Uterus (tissue), 4 donors: Measurements from ENCODE around the gene INF2. TPM values are rescaled to one million over a fixed set of nuclear protein-coding genes. Genes with fewer than 3 reads are reported as not detected.

ENCODE experiments used
- DNase-seq, 2 donors: peaks; one replicate each; pipeline ENCODE4 v3.0.0-alpha.2; 2019 to 2020
- H3K27ac ChIP-seq, 2 donors: fragments of 200-600 bp; sonication (generic); 1 replicate in 1 of 2; 2 replicates in 1 of 2; pipeline ENCODE4 v1.5.1; 2016 to 2018
- H3K27me3 ChIP-seq, 2 donors: fragments of 200-600 bp; sonication (generic); one replicate each; pipeline ENCODE4 v1.5.1; 2018 to 2019; ENCODE audit warnings: control low read depth in 1 of 2
- H3K36me3 ChIP-seq, 2 donors: fragments of 200-600 bp; sonication (generic); one replicate each; pipeline ENCODE4 v1.5.1; 2019; ENCODE audit warnings: control low read depth in 1 of 2
- H3K4me1 ChIP-seq, 2 donors: fragments of 200-600 bp; sonication (generic); one replicate each; pipeline ENCODE4 v1.5.1; 2018 to 2019; ENCODE audit warnings: control low read depth in 1 of 2
- H3K4me3 ChIP-seq, 2 donors: fragments of 200-600 bp; sonication (generic); 1 replicate in 1 of 2; 2 replicates in 1 of 2; pipeline ENCODE4 v1.5.1; 2018 to 2019; ENCODE audit warnings: mild to moderate bottlenecking in 1 of 2
- H3K9me3 ChIP-seq, 2 donors: fragments of 200-600 bp; sonication (generic); one replicate each; pipeline ENCODE4 v1.5.1; 2019; ENCODE audit warnings: control low read depth in 1 of 2
- CTCF ChIP-seq, 4 experiments: fragments of 200-600 bp in 2 of 4; fragments of 450-650 bp in 2 of 4; sonication (generic) in 2 of 4; IDR thresholded peaks; one replicate each; pipeline ENCODE4 v1.5.1; 2016 to 2019; ENCODE audit warnings: antibody characterized with exemption in 4 of 4, mild to moderate bottlenecking in 2 of 4, moderate library complexity in 1 of 4
- POLR2A ChIP-seq, 2 donors: fragments of 450-650 bp; IDR thresholded peaks; one replicate each; pipeline ENCODE4 v1.6.1; 2016; ENCODE audit warnings: antibody characterized with exemption in 2 of 2, mild to moderate bottlenecking in 1 of 2, moderate library complexity in 1 of 2
- intact Hi-C: fragments of 100-400 bp; cut with DNase I; formaldehyde crosslinking; loops from one replicate; pipeline ENCODE4 v1.15.1; 2023; ENCODE audit warnings: low total_unique reads
- total RNA-seq, 4 donors: library from RNA; depleted of rRNA in 3 of 4; stranded (reverse); fragments of >200 nt in 3 of 4; gene quantifications; one replicate each; pipeline versions ENCODE4 v1.1.0 to v1.2.4, GENCODE V29; 2014 to 2023
- donor health status: DM: yes; HTN: yes; CAD: no.

The INF2 gene
- total RNA-seq, 4 donors from 2014 or later: 13.5 to 79.4 (median 44.6) TPM

GRCh38 chr14:104767634-104767918 lies 78.2 kb downstream of the INF2 start:
- H3K9me3 ChIP-seq: no peaks in the 10 kb centered on the region
- DNase-seq: no peak
- no peak for TF ChIP-seq POLR2A (IDR thresholded peaks at IDR 0.05)
- TF ChIP-seq CTCF (IDR thresholded peaks at IDR 0.05): no peak
- H3K4me3 ChIP-seq: no peak overlapping the region
- intact Hi-C loops: no loop called here
- peaks cover 0 to 8% of the 10 kb centered on the region in 2 donors for H3K4me1 ChIP-seq
- H3K27me3 ChIP-seq: no peaks in the 10 kb centered on the region
- no peaks in the 10 kb centered on the region for H3K36me3 ChIP-seq
- H3K27ac ChIP-seq: no peak overlapping the region

GRCh38 chr14:104768437-104769323 lies 79.3 kb downstream of the INF2 start:
- H3K4me3 ChIP-seq: no peak overlapping the region
- TF ChIP-seq POLR2A (IDR thresholded peaks at IDR 0.05) (no peak), CTCF (IDR thresholded peaks at IDR 0.05) (peak; percentile 92 to 95 (median 92))
- peak overlapping the region; percentile 4 to 62 for H3K27ac ChIP-seq
- H3K4me1 ChIP-seq: peaks cover 0 to 8% of the 10 kb centered on the region in 2 donors
- H3K36me3 ChIP-seq: no peaks in the 10 kb centered on the region
- intact Hi-C loops: no loop called here
- peak; percentile 89 to 92 for DNase-seq
- no peaks in the 10 kb centered on the region for H3K9me3 ChIP-seq
- H3K27me3 ChIP-seq: no peaks in the 10 kb centered on the region

- peak overlapping the region; percentile 29 to 62 for H3K27ac ChIP-seq
- DNase-seq: no peak
- intact Hi-C loops: loop anchor here (5.0 kb wide), 1 partner anchor 58 kb away; no protein-coding TSS in a partner anchor
Observed at GRCh38 chr14:104769324-104770071, 80.1 kb downstream of the INF2 start.

GRCh38 chr14:104770072-104770579 lies 80.7 kb downstream of the INF2 start:
- Histone ChIP-seq H3K27me3 (no peaks in the 10 kb centered on the region), H3K27ac (peak overlapping the region; percentile 19 to 29), H3K4me3 (no peak overlapping the region), H3K4me1 (peaks cover 0 to 8% of the 10 kb centered on the region in 2 donors), H3K36me3 (no peaks in the 10 kb centered on the region), H3K9me3 (no peaks in the 10 kb centered on the region)
- intact Hi-C loops: loop anchor here (5.0 kb wide), 1 partner anchor 57 kb away; no protein-coding TSS in a partner anchor
- no peak for DNase-seq
- TF ChIP-seq POLR2A (IDR thresholded peaks at IDR 0.05): no peak

More at GRCh38 chr14:104769324-104770071, 80.1 kb downstream of the INF2 start:
- peaks cover 0 to 8% of the 10 kb centered on the region in 2 donors for H3K4me1 ChIP-seq
- no peak for TF ChIP-seq CTCF (IDR thresholded peaks at IDR 0.05)
- no peak for TF ChIP-seq POLR2A (IDR thresholded peaks at IDR 0.05)
- H3K27me3 ChIP-seq: no peaks in the 10 kb centered on the region
- H3K36me3 ChIP-seq: no peaks in the 10 kb centered on the region
- no peak overlapping the region for H3K4me3 ChIP-seq
- H3K9me3 ChIP-seq: no peaks in the 10 kb centered on the region

- no peak overlapping the region for H3K4me3 ChIP-seq
- no peaks in the 10 kb centered on the region for H3K9me3 ChIP-seq
- H3K4me1 ChIP-seq: peaks cover 0 to 8% of the 10 kb centered on the region in 2 donors
- intact Hi-C loops: loop anchor here (5.0 kb wide), 1 partner anchor 56 kb away; no protein-coding TSS in a partner anchor
- DNase-seq: no peak
- TF ChIP-seq POLR2A (IDR thresholded peaks at IDR 0.05) (no peak), CTCF (IDR thresholded peaks at IDR 0.05) (no peak)
- no peak overlapping the region for H3K27ac ChIP-seq
- H3K36me3 ChIP-seq: no peaks in the 10 kb centered on the region
- no peaks in the 10 kb centered on the region for H3K27me3 ChIP-seq
Observed at GRCh38 chr14:104770851-104771272, 81.4 kb downstream of the INF2 start.
